ENCODE results near the gene PFDN2.

DNA sequence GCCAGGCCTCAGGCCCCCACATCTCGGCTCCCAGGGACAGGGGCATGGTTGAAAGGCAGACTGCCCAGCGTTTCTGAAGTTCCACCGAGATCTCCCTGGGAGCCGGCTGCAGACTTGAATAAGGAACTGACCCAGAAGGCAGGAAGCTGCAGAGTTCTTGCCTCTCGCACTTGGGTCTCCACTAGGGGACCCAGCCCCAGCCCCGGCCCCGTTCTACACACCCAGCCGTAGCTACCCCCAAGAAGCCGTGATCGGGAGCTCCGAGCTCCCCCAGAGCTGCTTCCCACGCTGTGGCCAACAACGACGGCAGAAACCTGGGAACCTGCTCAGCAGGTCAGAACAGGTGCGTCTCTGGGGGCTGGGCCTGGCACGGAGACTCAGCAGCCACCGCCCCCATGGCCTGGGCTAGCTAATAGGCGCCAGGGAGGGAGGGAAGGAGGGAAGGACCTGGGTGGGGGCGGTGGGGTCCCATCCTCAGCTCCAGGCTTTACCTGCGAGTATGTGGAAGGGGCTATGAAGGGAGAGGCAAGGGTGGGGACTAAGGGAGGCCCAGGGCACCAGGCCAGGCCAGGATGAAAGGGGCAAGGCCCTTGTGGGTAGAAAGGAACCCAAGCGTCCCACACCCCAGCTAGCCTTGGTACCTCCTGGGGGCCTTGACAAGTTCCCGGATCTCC, 28.4 kb downstream of the PFDN2 start, which contains the start of gene NECTIN4:
- TF ChIP-seq POLR2A (IDR thresholded peaks at IDR 0.05; ENCODE audit: low read depth, low read length) (no peak), POLR2AphosphoS5 (IDR thresholded peaks at IDR 0.05; ENCODE audit: low read depth, low read length) (no peak)
